ENCODE results near the gene ADCY10. TPM values are rescaled to one million over a fixed set of nuclear protein-coding genes. Genes with fewer than 3 reads are reported as not detected.
A peak's percentile ranks its signal among the peaks of the same experiment; 100 is the strongest.

The ADCY10 gene
- total RNA-seq, 1 experiment from 2014 or later = 0.20 TPM

DNA sequence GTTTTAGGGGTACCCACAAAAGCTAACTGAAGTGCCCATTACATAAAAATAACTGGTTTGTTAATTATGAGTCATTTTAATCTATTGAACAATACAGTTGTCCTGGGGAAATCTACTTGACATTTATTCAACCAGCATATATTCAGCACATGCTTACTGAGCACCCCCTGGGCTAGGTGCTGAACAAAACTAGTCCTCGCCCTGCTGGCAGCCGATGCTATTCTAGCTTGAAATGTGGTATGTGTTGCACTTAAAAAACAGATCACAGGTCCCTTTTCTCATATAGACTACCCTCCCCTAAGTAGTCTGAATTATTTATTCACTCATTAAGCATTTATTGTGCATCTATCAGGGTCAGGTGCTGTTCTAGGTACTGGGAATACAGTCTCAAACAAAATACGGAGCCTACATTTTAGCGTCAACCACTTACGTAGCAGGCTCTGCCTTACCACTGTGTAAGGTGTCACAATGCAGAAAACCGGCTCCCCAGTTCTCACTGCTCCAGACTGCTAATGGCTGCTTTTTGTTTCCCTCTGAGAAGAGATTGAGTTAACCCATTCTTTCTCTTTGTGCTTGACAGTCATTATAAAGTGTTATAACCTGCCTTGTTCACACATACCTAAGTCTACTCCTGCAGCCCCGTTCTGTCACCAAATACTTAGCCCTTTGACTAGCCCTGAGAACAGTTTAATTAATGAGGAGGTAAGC lies 57.1 kb downstream of the ADCY10 start:
- no peaks in the 10 kb centered on the region for H3K9me3 ChIP-seq (ENCODE audit: control insufficient read depth, low read depth, low read length)
- no peaks in the 10 kb centered on the region for H3K27me3 ChIP-seq (ENCODE audit: insufficient read depth, low read length)
- H3T11ph ChIP-seq (ENCODE audit: low read length) = no peak overlapping the region
- no peak overlapping the region for H2BK20ac ChIP-seq (ENCODE audit: low read depth, low read length, poor library complexity, severe bottlenecking)
- H2AK5ac ChIP-seq (ENCODE audit: insufficient read length, low read length) = no peak overlapping the region
- no peak overlapping the region for H4K8ac ChIP-seq (replicated peaks; ENCODE audit: insufficient read length, low read depth, low read length)
- H3K18ac ChIP-seq (ENCODE audit: insufficient read length, low read depth, low read length) = no peak overlapping the region
- H3K4ac ChIP-seq (ENCODE audit: low read depth, low read length) = no peak overlapping the region
- peaks cover 37% of the 10 kb centered on the region in 2 experiments for H3K4me1 Mint-ChIP-seq
- H4K5ac ChIP-seq (ENCODE audit: insufficient read length, low read depth, low read length) = no peak overlapping the region
- no peak overlapping the region for H2AFZ ChIP-seq (ENCODE audit: low read length)
- H2BK15ac ChIP-seq (ENCODE audit: low read depth, low read length) = no peak overlapping the region
- no peak overlapping the region for H3K9ac ChIP-seq (ENCODE audit: extremely low read depth, insufficient read length, low read length)
- H4K91ac ChIP-seq (ENCODE audit: insufficient read length, low read depth, low read length) = no peak overlapping the region
- H3K79me2 ChIP-seq (ENCODE audit: insufficient read depth, low read length) = no peaks in the 10 kb centered on the region
- no peak overlapping the region for H3K27ac ChIP-seq (ENCODE audit: insufficient read length, low read depth, low read length)
- no peak overlapping the region for H3K4me2 ChIP-seq (ENCODE audit: insufficient read depth, insufficient read length, low read length)
- no peak overlapping the region for H2BK5ac ChIP-seq (ENCODE audit: insufficient read length, low read length)
- TF ChIP-seq, protein P1, sequence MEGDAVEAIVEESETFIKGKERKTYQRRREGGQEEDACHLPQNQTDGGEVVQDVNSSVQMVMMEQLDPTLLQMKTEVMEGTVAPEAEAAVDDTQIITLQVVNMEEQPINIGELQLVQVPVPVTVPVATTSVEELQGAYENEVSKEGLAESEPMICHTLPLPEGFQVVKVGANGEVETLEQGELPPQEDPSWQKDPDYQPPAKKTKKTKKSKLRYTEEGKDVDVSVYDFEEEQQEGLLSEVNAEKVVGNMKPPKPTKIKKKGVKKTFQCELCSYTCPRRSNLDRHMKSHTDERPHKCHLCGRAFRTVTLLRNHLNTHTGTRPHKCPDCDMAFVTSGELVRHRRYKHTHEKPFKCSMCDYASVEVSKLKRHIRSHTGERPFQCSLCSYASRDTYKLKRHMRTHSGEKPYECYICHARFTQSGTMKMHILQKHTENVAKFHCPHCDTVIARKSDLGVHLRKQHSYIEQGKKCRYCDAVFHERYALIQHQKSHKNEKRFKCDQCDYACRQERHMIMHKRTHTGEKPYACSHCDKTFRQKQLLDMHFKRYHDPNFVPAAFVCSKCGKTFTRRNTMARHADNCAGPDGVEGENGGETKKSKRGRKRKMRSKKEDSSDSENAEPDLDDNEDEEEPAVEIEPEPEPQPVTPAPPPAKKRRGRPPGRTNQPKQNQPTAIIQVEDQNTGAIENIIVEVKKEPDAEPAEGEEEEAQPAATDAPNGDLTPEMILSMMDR (conservative IDR thresholded peaks at IDR 0.05) = no peak
- H3K27ac Mint-ChIP-seq = peak overlapping the region in 1 of 3 experiments; percentile 3; a peak in 1 of 7 replicates
- H4K20me1 ChIP-seq (ENCODE audit: control insufficient read depth, insufficient read depth, insufficient read length) = no peaks in the 10 kb centered on the region
- no peak overlapping the region for H2BK12ac ChIP-seq (ENCODE audit: insufficient read length, low read depth, low read length)
- no peak overlapping the region for H3K14ac ChIP-seq (ENCODE audit: insufficient read depth, low read length)
- no peak overlapping the region for H2BK120ac ChIP-seq (ENCODE audit: low read depth, low read length, poor library complexity, severe bottlenecking)
- no peak overlapping the region for H3K56ac ChIP-seq (ENCODE audit: insufficient read length, low read depth, low read length)
- no CpG with 5 or more reads among the region's 7 CpGs for WGBS (ENCODE audit: extremely low coverage, insufficient read length, low lambda C conversion rate)
- peaks cover 2 to 18% (median 8%) of the 10 kb centered on the region in 3 experiments for H3K36me3 Mint-ChIP-seq (ENCODE audit: insufficient read depth in 1 of 3, low read depth in 3 of 3)
- H3K9me3 Mint-ChIP-seq = peaks cover 12 to 14% of the 10 kb centered on the region in 2 experiments; a peak in 4 of 5 replicates
- no peaks in the 10 kb centered on the region for H3K79me1 ChIP-seq (ENCODE audit: insufficient read depth, low read depth, low read length, poor library complexity, severe bottlenecking)
- H3K4me1 ChIP-seq (ENCODE audit: insufficient read depth, low read length) = peaks cover 8% of the 10 kb centered on the region; the same call in 1 of the 2 replicates
- H3K23ac ChIP-seq (ENCODE audit: insufficient read length, low read depth, low read length) = no peak overlapping the region
- H3K23me2 ChIP-seq (ENCODE audit: insufficient read length, low read depth, low read length, poor library complexity, severe bottlenecking) = no peaks in the 10 kb centered on the region
- H3K27me3 Mint-ChIP-seq (ENCODE audit: low read depth) = no peaks in the 10 kb centered on the region
- DNase-seq = no peak
- H3K4me3 Mint-ChIP-seq = peak overlapping the region in 1 of 2 experiments; percentile 16; a peak in 1 of 5 replicates

Measured in H9 (cell line).